Measurements from ENCODE around the gene ERMAP.

Gene ERMAP

DNA sequence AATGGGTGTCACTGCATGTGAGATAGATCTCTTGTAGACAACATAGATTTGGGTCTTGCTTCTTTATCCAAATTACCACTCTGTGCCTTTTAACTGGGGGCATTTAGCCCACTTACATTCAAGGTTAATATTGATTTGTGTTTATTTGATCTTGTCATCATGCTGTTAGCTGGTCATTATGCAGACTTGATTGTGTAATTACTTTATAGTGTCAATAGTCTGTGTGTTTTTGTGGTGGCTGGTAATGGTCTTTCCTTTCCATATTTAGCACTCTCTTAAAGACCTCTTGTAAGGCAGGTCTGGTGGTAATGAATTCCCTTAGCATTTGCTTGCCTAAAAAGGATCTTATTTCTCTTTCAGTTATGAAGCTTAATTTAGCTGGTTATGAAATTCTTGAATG lies 59.1 kb downstream of the ERMAP start:
- no peak for FAIRE-seq

GRCh38 chr1:42877380-42877779 lies 60.5 kb downstream of the ERMAP start:
- no peak for FAIRE-seq

- FAIRE-seq, result no peak
Measured at GRCh38 chr1:42880384-42880783, 63.5 kb downstream of the ERMAP start.

- FAIRE-seq, result no peak
Measured at GRCh38 chr1:42886046-42886739, 69.3 kb downstream of the ERMAP start.

GRCh38 chr1:42886800-42887199 lies 69.9 kb downstream of the ERMAP start:
- no peak for FAIRE-seq

- FAIRE-seq, result no peak
Measured at GRCh38 chr1:42887366-42887765, 70.4 kb downstream of the ERMAP start.

DNA sequence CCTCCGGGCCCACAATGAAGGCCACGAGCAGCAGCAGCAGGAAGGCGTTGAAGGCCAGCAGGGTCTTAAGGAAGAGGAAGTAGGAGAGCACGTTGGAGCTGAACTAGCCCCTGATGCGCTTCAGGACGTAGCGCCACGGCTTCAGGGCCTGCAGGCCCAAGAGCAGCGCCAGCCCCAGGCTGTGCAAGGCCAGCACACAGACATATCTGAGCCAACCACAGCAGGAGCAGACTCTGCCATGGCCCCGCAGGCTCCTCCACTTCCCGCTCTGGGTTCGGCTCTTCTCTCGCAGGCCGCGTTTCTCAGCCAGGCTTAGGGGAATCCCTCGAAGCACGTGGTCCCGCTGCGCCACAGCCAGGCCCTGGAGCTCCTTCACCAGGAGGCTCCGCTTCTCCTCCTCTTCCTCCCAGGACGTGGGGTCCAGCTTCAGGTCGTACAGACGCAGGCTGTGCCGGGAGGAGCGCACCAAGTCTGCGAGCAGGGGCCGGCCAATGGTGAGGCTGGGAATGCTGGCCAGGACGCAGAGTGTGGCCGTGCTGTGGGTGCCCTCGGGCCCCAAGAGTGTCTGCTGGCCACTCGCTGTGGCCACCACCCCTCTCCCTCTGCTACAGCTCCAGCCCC lies 71.2 kb downstream of the ERMAP start:
- no peak for FAIRE-seq

- FAIRE-seq, result no peak
Measured at GRCh38 chr1:42889264-42889663, 72.3 kb downstream of the ERMAP start.

DNA sequence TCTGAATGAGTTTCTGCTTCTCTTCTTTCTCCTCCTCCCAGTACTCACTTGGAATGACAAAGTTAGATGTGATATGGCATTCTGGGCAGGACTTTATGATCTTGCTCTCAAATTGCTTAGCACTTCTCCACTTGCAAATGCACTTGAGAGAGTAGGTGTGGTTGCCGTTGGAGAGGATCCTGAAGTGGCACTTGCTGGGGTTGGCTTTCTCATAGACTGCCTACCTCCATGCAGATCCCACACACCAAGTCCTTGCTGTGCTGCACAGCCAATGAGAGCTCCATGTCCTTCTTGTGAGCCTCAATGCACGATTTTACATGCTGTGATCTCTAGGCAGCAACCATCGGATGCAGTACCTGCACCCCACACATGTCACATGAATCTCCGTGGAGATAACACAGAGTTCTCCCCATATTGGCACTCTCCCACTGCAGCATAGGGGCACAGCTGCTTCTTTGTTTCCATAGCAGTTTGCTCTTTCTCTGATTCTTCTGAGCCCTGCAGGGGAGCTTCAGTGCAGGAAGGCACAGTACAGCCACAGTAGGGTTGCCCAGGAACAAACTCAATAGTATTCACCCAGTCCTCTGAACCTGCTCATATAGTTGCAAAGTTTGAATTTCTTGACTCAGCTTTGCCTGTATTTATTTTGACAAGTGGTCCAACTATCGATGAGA lies 74.7 kb downstream of the ERMAP start:
- FAIRE-seq, result no peak

All from colon (tissue), 2 donors.